ENCODE results near the gene MAB21L4.

The MAB21L4 gene

DNA sequence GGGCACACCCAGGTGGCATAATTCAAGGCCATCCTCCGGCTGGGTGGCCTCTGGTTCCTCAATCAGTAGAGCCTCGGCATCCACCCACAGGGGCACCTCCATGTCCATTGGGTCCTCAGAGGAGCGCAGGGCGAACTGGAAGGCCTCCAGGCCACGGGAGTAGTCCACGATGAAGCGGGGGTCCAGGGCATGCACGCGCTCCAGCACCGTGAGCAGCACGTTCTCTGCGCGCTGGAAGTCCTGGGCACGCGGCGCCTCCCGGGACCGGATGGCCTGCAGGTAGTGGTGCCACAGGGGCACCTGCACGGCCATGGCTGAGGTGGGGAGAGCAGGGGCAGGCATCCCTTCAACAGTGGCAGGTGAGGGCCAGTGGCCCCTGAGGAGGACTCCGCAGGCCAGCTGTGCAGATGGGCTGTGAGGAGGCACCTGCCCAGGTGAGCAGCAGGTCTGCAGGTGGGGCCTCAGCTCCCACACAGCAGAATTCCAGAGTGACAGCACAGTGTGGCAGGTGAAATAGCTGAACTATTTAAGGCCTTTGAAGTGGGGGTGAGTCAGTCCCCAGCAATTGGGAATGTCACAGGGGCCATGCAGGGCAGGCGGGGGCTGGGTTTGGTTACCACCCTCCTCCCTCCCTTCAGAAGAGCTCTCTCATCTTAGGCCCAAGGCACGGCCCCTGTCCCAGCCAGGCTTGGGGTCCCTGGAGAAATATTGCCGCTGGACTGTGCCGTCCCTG, at the start of gene MAB21L4:
Gene MAB21L4 (minus strand): TSS at position 501 of the 733 bp plus-strand sequence. CDS start 159 bp downstream, at position 342.
- DNase-seq: no peak

DNA sequence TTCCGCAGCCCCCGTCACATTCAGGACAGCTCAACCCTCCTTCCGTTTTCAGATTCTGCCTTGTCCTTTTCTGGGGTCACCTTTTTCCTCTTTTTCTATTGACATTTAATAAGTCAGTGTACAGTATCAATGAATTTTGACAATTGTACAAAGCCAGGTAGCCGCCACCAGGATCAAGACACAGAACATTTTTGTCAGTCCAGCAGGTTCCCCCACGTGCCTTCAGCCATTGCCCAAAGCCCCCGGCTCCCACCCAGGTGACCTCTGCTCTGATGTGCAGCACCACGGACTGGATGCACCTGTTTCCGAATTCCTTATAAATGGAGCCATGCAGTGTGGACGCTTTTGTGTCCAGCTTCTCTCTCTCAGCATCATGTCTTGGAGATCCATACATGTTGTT, 40.1 kb upstream of the MAB21L4 start:
- no peak for DNase-seq

DNA sequence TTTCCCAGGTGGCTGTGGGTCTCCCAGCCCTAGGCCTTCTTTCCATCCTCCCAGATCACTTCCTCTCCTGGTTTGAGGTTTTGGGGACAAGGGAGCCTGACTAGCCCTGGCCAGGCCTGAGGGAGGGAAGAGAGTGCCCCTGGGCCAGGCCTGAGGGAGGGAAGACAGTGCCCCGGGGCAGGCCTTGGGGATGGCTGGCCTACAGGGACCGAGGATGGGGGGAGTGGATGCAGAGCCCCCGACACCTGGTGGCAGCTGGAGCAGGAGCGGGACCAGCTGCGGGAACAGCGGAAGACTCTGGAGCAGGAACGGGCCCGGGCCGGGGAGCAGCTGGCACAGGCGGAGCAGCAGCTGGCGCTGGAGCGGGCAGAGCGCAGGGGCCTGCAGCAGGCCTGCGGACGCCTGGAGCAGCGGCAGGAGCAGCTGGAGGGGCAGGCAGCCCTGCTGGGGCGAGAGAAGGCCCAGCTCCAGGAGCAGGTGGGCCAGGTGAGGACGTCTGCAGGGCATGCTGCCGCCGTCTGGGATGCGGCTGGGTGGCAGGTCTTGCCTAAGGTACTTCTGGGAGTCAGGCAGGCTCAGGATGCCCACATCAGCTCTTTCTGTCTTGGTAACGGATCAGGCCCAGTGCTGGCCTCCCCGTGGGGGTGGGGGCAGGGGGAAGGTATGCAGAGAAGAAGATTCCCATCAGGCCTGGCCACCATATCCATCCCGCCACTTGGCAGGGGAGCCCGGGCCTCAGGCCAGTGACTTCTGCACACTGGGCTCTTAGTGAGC, 39.3 kb upstream of the MAB21L4 start:
- no peak for DNase-seq

DNA sequence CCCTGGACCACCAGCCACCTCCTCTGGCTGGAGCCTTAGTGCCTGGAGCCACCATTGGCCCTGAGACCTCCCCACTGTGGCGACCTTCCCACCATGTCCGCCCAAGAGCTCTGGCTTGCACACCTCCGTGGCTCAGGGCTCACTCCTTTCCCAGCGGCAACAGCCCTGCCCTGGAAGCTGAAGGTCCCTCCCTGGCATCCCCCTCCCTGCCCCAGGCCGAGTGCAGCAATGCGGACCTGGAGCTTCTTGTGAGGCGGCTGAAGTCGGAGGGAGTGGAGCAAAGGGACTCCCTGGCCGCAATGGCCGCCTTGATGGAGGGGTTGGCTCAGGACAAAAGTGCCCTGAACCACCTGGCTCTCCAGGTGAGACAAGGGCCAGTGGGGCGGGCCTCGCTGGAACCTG, 38.7 kb upstream of the MAB21L4 start:
- DNase-seq: no peak

DNA sequence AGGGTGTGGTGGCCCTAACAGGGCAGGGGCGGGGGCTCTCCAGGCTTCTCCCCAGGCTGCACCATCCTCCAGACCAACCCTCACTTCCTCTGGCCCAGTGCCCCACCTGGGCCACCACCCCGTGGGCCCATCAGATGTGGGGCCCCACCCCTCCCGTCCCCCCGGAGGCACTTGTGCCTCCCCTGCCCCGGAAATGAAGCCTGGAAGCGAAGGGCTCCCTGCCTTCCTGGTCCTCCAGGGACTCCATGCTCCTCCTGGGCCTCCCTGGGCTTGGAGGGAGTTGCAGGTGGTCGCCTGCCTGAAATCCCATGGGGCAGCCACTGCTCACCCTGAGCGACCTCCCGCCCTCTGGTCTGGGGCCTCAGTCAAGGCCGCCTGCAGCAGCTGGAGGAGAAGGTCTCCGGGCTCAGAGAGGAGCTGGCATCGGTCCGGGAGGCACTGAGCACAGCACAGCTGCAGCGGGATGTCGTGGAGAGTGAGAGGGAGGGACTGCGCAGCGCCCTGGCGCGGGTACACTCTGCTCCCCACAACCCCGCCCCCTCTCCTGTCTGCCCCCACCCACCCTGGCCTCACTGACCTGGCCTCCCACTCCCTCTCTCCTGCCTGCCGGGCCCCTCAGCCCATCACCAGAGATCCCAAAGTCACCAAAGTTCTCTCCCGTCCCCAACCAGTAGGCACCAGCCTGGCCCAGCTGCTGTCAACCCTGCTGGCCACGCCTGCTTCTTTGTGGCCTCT, 38.2 kb upstream of the MAB21L4 start:
- DNase-seq: no peak

DNA sequence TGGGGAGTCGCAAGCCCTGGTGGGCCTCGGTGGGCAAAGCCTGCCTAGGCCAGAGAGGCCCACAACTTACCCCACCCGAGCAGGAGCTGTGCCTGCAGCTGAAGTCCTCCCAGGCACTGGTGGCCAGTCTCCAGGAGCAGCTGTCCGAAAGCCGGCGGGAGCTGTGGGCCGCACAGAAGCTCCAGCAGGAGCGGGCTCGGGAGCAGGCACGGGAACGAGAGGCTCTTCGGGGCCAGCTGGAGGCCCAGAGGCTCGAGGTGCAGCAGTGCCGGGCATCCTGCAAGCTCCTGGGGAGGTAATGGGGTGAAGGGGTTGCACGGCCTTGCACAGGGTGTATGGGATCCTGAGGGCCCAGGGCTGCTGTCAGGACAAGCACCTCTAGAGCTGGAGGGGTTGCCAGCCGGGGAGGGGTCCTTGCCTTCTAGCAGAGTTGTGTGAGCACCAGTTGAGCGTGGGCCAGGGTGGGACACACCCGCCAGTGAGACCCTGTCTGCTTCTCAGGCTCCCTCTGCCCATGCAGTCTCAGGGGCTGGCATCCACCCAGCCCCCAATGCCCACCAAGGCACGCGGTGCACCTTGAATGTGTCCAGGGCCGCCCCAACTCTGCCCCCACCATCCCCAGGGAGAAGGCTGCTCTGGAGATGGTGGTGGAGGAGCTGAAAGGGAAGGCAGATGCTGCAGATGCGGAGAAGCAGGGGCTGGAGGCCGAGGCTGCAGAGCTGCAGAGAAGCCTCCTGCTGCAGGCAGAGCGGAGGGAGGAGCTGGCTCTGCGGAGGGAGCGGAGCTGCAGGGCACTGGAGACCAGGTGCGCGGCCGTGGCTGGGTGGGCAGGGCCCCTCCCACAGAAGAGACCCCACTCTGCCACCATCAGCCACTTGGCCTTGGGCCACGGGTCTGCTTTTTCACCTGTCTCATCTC, 37.4 kb upstream of the MAB21L4 start:
- no peak for DNase-seq

DNA sequence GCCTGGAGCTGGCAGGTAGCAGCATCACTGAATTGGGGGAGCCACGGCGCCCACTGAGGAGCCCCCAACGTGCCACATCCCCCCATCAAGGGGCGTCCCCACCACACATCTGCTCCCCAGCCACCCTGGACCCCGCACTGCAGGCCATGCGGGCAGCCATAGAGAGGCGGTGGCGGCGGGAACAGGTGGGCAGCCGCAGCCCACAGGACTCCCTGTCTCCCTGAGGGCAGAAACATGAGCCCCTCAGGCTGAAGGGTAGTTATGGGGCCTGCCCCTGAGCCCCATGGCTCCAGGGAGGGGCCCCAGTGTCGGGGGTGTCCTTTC, 36.7 kb upstream of the MAB21L4 start:
- DNase-seq: no peak

DNA sequence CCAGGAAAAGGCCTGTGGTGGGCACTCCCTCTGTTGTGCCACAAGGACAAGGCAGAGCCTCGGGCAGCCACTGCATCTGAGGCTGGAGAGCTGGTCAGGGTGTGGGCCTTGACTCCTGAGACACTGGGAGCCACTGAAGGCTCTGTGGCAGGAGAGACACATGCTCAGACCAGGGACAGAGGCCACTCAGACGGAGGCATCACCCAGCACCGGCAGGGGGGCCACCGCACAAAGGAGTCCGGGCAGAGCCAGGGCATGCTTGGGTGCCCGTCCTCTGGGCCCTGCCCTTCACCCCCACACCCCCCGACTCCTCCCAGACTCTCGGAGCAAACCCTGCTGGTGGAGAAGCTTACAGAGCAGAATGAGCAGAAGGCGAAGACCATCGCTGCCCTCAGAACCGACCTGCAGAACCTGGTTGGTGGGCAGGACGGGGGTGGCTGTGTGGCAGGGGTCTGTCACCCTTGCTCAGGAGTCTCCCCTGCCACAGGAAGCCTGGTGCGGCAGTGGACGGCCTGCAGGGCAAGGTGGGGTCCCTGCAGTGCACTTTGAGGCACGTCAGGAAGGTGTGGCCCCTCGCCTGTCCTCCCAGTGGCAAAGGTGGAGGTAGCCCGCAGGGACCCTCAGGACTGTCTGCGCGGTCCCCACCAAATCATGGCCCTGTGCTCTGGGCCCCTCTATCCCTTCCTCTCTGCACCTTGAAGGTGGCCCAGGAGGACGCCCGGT, 36.2 kb upstream of the MAB21L4 start:
- no peak for DNase-seq

DNA sequence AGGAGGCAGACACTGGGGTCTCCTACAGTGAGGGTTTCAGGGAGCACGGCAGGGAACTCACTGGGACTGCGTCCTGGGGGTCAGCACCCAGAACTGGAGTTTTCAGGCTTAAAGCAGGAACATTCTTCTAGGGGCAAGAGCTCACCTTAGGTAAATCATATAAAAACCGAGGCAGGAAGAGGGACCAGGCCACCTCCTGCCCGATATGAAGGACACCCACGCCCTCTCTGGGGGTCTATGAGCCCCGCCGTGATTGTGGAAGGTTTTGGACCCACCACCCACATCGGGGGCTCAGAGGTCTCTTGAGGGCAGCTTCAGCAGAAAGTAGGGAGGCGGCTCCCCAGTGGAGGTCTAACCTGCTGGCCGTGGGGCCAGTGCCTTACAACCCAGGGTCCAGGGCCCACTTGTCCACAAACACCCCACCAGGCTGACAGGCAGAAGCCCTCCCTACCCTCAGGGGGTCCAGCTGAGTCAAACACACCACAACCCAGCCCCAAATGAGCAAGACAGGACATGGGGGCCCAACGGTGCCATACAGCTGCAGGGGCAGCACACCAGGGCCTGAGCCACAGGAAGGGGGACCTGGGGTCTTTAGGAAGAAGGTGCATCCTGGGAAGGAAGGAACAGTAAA, 35.5 kb upstream of the MAB21L4 start:
- no peak for DNase-seq

DNA sequence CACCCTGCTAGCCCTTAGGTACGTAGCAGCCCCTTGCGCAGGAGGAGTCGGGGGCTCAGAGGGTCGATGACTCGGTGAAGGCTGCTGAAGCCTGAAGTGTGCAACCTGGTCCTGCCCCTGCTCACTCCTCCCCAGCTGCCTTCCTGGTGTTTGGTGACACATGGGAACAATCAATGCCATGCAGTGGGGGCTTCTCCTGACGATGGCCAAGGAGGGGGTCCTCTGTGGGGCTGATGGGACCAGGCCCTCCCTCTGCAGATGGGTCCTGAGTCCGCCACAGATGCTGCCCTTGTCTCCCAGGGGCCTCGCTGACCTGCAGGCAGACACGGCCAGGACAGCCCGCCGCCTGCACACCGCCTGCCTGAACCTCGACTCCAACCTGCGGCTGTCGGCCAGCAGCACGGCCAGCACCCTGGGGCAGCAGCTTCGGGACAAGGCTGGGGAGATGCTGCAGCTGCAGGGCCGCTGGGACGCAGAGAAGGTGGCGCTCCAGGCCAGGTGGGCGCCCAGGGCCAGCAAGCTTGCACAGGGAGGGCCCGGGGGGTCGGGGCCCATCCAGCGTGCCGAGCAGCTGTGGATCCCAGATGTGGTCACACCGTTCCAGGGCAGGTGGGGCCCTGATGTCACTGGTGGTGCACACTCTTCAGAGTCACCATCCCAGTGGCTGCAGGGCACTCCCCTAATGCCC, 34.8 kb upstream of the MAB21L4 start:
- DNase-seq: no peak

DNA sequence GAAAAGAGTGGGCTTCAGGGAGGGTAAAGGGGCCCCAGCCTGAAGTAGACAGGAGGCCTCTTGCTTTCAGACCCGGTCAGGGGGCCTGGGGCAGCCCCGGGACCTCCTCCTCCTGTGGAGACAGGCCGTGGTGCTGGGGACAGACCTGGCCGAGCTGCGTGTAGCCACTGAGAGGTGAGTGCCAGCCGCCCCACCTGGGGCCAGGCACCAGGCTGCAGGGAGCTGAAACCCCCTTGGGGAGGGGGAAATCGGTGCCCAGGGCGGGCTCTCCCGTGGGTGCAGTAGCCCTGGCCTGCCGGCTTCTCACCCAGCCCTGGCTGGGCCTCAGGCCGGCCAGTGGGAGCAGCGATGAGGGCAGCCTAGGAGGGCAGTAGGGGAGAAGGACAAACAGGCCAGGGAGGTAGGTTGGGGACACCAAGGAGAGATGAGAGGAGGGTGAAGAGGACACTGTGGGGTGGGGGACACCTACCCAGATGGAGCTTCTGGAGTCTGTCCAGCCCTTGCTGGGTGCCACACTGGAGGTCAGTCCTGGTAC, 34.2 kb upstream of the MAB21L4 start:
- no peak for DNase-seq

DNA sequence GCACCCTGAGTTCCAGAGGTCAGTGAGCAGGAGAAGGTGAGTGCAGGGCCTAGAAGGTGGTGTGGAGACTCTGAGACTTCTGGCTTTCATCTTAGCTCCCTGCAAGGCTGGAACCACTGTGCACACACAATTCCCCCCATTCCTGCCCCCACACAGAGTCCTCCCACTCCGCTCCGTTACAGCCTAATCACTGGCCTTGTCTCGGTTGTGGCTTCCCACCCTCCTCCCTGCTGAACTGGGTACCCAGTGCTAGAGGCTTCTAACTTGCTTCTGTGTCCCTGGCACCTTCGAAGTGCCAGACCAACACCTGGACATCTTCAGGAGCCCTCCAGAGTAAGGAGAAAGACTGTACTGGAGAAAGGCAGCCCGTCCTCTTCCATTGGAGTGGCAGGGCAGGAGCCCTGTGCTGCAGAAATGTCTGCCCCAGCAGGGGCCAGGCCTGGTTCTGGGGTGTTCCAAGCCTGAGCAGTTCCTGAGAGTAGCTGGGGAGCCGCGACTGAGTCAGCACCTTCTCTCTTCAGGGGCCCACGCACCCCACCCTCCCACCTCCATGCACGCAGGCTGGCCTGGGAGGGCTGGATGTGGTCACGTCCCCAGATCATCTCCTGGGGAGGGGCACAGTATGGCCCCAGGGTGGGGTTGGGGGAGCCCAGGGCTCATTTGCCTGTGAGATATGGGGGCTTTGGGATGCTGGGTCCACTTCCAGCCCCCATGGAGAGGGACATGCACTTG, 33.6 kb upstream of the MAB21L4 start:
- no peak for DNase-seq

DNA sequence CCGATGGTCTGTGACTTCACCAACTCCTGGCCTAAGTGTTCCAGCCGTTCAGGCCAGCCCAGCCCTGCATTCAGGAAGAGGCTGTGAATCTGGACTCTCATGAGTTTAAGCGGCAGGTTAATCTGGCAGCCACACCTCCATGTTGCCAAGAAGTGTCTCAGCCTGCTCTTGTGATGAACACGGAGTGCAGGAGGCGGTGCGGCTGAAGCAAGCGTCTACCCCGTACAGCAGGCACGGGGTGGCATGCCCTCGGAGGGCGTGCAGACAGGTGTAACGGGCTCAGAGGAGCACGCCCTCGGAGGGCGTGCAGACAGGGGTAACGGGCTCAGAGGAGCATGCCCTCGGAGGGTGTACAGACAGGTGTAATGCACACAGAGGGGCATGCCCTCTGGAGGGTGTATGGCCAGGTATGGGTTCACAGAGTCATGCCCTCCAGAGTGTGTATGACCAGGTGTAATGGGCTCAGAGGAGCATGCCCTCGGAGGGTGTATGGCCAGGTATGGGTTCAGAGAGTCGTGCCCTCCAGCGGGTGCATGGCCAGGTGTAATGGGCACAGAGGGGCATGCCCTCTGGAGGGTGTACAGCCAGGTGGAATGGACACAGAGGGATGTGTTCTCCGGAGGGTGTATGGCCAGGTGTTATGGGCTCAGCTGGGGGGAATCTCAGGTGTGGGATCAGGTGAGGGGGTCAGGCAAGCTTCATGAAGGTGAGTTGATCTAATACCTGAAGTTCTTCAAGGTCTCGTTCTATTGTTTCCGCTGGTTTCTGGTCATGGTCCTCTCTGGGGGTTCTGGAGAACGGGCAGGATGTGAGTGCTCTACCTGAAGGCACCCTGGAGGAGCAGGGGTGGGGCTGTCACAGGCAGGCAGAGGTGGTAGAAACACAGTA, 32.8 kb upstream of the MAB21L4 start:
- no peak for DNase-seq

DNA sequence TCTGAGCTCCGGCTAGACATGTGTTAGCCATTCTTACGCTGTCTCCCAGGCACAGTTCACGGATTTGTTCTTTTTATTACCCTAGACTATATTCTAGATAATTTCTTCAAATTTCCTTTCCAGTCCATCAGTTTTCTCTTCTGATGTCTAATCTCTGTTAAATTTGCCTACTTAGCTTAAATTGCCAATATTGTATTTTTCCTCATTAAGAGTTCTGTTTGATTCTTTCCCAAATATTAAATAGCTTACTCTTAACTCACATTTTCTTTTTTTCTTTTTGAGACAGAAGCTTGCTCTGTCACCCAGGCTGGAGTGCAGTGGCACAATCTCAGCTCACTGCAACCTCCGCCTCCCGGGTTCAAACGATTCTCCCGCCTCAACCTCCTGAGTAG, 31.4 kb upstream of the MAB21L4 start:
- no peak for DNase-seq

DNA sequence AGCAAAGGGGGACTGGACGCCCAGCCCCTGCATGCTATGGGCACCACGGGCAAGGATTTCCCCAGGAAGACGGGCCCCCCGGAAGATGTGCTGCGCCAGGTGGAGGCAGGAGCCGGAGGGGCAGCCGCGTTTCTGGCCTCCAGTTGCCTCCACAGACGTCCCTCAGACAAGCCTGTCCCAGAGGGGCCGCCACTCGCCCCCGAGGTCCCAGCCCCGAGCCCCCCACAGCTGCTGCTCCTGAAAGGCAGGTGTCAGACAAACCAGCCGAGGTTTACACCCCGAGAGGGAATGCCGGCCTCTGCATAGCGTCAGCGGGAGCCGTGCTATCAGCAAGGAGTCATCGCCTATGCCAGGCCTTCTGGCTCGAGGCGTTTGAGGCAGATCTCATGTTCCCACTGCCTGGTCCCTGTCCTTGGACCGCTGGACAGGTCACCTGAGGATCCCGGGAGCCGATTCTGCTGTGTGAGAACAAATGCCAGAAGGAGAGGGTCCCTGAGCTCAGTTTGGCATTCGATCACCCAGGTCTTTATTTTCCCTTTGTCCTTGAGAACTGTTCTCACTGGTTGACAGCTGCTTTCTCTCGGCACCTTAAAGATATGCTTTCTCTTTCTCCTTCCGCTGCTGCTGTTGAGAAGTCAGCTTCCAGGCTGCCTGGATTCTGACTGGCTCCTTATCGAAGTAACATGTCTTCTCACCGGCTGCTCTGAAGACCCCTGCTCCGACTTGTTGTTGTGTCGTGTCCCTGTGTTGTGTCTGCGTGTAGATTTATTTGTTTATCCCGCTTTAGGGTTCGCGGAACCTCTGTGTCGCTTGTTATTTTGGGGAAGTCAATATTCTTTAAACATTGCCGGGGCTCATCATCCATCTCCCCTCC, 30.8 kb upstream of the MAB21L4 start:
- peak; percentile 2 to 11 for DNase-seq

DNA sequence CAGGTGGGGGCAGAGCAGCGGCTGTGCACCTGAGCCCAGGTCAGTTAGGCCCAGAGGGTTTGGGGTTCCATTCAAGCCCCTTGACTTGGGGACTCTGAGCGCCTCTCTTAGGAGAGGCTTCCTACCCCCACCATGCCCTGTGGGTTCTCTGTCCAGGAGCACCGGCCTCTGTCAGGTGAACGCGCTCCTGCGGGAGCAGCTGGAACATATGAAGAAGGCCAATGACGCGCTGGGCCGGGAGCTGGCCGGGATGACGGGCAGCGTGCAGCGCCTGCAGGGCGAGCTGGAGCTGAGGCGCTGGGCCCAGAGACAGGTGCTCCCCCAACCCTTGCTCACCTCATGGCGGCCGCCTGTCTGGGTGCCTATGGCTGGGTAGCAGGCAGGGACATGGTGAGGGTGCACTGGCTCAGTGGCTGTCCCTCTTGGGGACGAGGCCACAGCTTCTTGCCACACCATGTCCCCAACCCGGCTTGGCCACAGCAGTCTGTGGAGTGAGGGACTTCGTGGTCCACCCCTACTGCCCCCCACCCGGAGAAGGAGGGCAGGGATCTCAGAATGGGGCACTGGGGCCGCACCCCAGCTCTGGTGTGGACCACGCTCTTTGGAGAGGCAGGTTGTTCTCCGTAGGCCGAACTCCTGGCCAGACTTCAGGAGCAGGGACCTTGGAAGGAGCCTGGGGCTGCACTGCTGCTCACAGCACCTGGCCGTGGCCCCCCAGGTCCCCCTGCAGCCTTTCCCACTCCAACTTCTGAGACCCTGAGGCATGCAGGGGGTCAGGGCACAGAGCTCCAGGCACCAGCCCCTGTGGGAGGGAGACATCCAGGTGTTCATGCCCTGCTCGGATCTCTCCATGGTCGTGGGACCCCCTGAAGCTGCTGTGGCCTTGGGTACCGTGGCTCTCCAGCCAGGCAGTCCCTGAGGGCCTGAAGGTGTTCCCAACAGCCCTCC, 29.9 kb upstream of the MAB21L4 start:
- DNase-seq: no peak

DNA sequence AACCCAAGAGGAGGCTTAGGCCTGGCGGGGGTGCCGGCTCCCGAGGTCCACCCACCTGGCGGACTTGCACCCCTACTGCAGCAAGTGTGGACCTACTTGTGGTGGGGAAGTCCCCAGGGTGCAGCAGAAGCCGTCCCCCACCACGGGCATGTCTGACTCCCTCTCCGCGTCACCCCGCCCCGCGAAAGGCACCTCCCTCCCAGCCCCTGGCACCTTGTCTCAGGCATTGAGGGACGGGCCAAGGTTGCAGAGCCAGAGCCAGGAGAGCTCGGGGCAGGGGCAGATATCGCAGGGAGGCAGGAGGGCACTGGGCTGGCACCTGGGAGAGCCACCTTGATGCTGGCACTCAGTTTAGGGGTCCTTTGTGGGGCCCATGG, 29.2 kb upstream of the MAB21L4 start:
- no peak for DNase-seq
